IMR-90 (cell line): ENCODE results near the gene ANO2. TPM values are rescaled to one million over a fixed set of nuclear protein-coding genes. Genes with fewer than 3 reads are reported as not detected.

Experiments
- ATAC-seq: fragments of 200-7000 bp; cut with Tn5 transposase; 2 replicates; pipeline ENCODE4 v1.9.1; 2020; ENCODE audit warnings: low read depth, mild to moderate bottlenecking, moderate library complexity
- BruUV-seq: library from RNA; stranded (reverse); fragments of 400-500 nt; replicated peaks from 2 replicates; lab custom pipeline; 2021; lab: Mats Ljungman, UMichigan
- CTCF ChIA-PET: fragments of 300-600 bp; formaldehyde crosslinking; extraction: SDS; loops from one replicate; lab custom pipeline; 2021; ENCODE audit warnings: antibody characterized with exemption; lab: Yijun Ruan, JAX
- POLR2A ChIA-PET: fragments of 300-600 bp; sonication (Branson Sonifier 250); formaldehyde crosslinking; loops from one replicate; lab custom pipeline; 2022; ENCODE audit warnings: antibody characterized with exemption; ENCODE audit not compliant: unreplicated experiment; lab: Charles Lee
- DNase-seq: peaks from one replicate; pipeline ENCODE4 v3.0.0; 2013
- H2AFZ ChIP-seq: replicated peaks from 2 replicates; pipeline ENCODE3; 2013; ENCODE audit warnings: low read length, mild to moderate bottlenecking; ENCODE audit not compliant: poor library complexity
- H2AK5ac ChIP-seq: 2 replicates; pipeline ENCODE4 v1.6.1; 2013; ENCODE audit warnings: low read depth, low read length, inconsistent platforms
- H2AK9ac ChIP-seq: replicated peaks from 2 replicates; pipeline ENCODE3; 2013; ENCODE audit warnings: mild to moderate bottlenecking, low read depth, low read length, moderate library complexity; ENCODE audit not compliant: poor library complexity
- H2BK120ac ChIP-seq: 2 replicates; pipeline ENCODE4 v1.6.1; 2013; ENCODE audit warnings: low read depth, low read length, inconsistent platforms
- H2BK15ac ChIP-seq: 3 replicates; pipeline ENCODE4 v1.6.1; 2013; ENCODE audit warnings: low read depth, low read length, inconsistent platforms
- H2BK20ac ChIP-seq: 2 replicates; pipeline ENCODE4 v1.6.1; 2013; ENCODE audit warnings: low read depth, mild to moderate bottlenecking, inconsistent platforms, low read length, moderate library complexity
- H2BK5ac ChIP-seq: 2 replicates; pipeline ENCODE4 v1.6.1; 2013; ENCODE audit warnings: mild to moderate bottlenecking, low read depth, low read length, inconsistent platforms; ENCODE audit not compliant: poor library complexity, severe bottlenecking
- H3K14ac ChIP-seq: replicated peaks from 2 replicates; pipeline ENCODE4 v1.6.1; 2013; ENCODE audit warnings: low read depth, low read length, inconsistent platforms
- H3K18ac ChIP-seq: 2 replicates; pipeline ENCODE4 v1.6.1; 2013; ENCODE audit warnings: low read depth, low read length, control low read depth
- H3K23ac ChIP-seq: 2 replicates; pipeline ENCODE4 v1.6.1; 2013; ENCODE audit warnings: low read depth, low read length, inconsistent platforms
- H3K27ac ChIP-seq: 2 replicates; pipeline ENCODE4 v1.5.1; 2013; ENCODE audit warnings: mild to moderate bottlenecking, control low read depth, low read length; ENCODE audit not compliant: insufficient read depth
- H3K27me3 ChIP-seq: 2 replicates; pipeline ENCODE4 v1.6.1; 2013; ENCODE audit warnings: low read length; ENCODE audit not compliant: control insufficient read depth, insufficient read depth
- H3K36me3 ChIP-seq: 2 replicates; pipeline ENCODE4 v1.6.1; 2013; ENCODE audit warnings: low read length, mixed read lengths; ENCODE audit not compliant: control insufficient read depth, insufficient read depth
- H3K4ac ChIP-seq: 2 replicates; pipeline ENCODE4 v1.6.1; 2013; ENCODE audit warnings: low read depth, low read length, inconsistent platforms
- H3K4me1 ChIP-seq: 2 replicates; pipeline ENCODE4 v1.6.1; 2013; ENCODE audit warnings: low read length, mixed read lengths; ENCODE audit not compliant: control insufficient read depth, insufficient read depth
- H3K4me2 ChIP-seq: 2 replicates; pipeline ENCODE4 v1.6.1; 2013; ENCODE audit warnings: low read depth, mild to moderate bottlenecking, control low read depth, low read length, moderate library complexity
- H3K4me3 ChIP-seq: 2 replicates; pipeline ENCODE4 v1.5.1; 2013; ENCODE audit warnings: low read depth, mild to moderate bottlenecking, control low read depth, low read length, moderate library complexity; ENCODE audit not compliant: insufficient read depth
- H3K56ac ChIP-seq: 2 replicates; pipeline ENCODE4 v1.6.1; 2013; ENCODE audit warnings: low read length, inconsistent platforms; ENCODE audit not compliant: insufficient read depth; ENCODE audit errors: extremely low read depth
- H3K79me1 ChIP-seq, 2 experiments: 2 replicates each; pipeline ENCODE4 v1.6.1; 2013; ENCODE audit warnings: low read length in 2 of 2, inconsistent platforms in 1 of 2, low read depth in 1 of 2
- H3K9ac ChIP-seq: 2 replicates; pipeline ENCODE4 v1.6.1; 2013; ENCODE audit warnings: low read depth, low read length, control low read depth
- H3K9me1 ChIP-seq: 2 replicates; pipeline ENCODE4 v1.6.1; 2013; ENCODE audit warnings: low read length, inconsistent platforms; ENCODE audit not compliant: insufficient read depth
- H3K9me3 ChIP-seq: 2 replicates; pipeline ENCODE4 v1.6.1; 2013; ENCODE audit warnings: low read length; ENCODE audit not compliant: control insufficient read depth, insufficient read depth
- H4K20me1 ChIP-seq: 2 replicates; pipeline ENCODE4 v1.6.1; 2013; ENCODE audit warnings: low read length, inconsistent platforms; ENCODE audit not compliant: insufficient read depth
- H4K5ac ChIP-seq: 2 replicates; pipeline ENCODE4 v1.6.1; 2013; ENCODE audit warnings: mild to moderate bottlenecking, low read depth, low read length, control low read depth
- H4K8ac ChIP-seq, 2 experiments: 2 replicates each; pipeline ENCODE4 v1.6.1; 2013; ENCODE audit warnings: low read depth in 2 of 2, low read length in 2 of 2, control low read depth in 1 of 2, inconsistent platforms in 1 of 2
- H4K91ac ChIP-seq: 2 replicates; pipeline ENCODE4 v1.6.1; 2013; ENCODE audit warnings: low read depth, low read length, inconsistent platforms; ENCODE audit not compliant: insufficient read depth
- CEBPB ChIP-seq: IDR thresholded peaks from 2 replicates; pipeline ENCODE4 v1.6.1; 2012; ENCODE audit warnings: low read depth, low read length, improper control_type of control experiment
- CHD1 ChIP-seq: IDR thresholded peaks from 2 replicates; pipeline ENCODE4 v1.6.1; 2012; ENCODE audit warnings: low read depth, low read length, improper control_type of control experiment
- FOS ChIP-seq: fragments of 150-350 bp; IDR thresholded peaks from 2 replicates; pipeline ENCODE4 v1.6.1; 2016; ENCODE audit warnings: low read depth, low read length
- MAFK ChIP-seq: IDR thresholded peaks from 2 replicates; pipeline ENCODE4 v1.6.1; 2012; ENCODE audit warnings: low read depth, low read length, improper control_type of control experiment
- MAZ ChIP-seq: IDR thresholded peaks from 2 replicates; pipeline ENCODE4 v1.6.1; 2012; ENCODE audit warnings: low read depth, mild to moderate bottlenecking, low read length, improper control_type of control experiment, moderate library complexity, borderline replicate concordance
- NFE2L2 ChIP-seq: fragments of 150-350 bp; IDR thresholded peaks from 2 replicates; pipeline ENCODE4 v1.6.1; 2016; ENCODE audit warnings: low read depth, mild to moderate bottlenecking, low read length
- POLR2A ChIP-seq: IDR thresholded peaks from 2 replicates; pipeline ENCODE4 v1.6.1; 2012; ENCODE audit warnings: mild to moderate bottlenecking, low read depth, low read length
- RAD21 ChIP-seq: IDR thresholded peaks from 2 replicates; pipeline ENCODE4 v1.6.1; 2012; ENCODE audit warnings: low read length, improper control_type of control experiment
- RCOR1 ChIP-seq: IDR thresholded peaks from 2 replicates; pipeline ENCODE4 v1.6.1; 2012; ENCODE audit warnings: mild to moderate bottlenecking, low read length, improper control_type of control experiment; ENCODE audit not compliant: insufficient replicate concordance
- WGBS, 2 experiments: methylation state at CpG; one replicate each; pipeline versions ENCODE4 v1.1.5 to v1.1.7; 2013; ENCODE audit warnings: missing lambda C conversion rate in 2 of 2; ENCODE audit not compliant: insufficient read length in 1 of 2; ENCODE audit errors: extremely low coverage in 2 of 2; 5-methylcytosine and 5-hydroxymethylcytosine counted together
- dilution Hi-C: fragments of 300-500 bp; cut with HindIII; formaldehyde crosslinking; loops from one replicate; pipeline ENCODE4 v1.14.3; 2018; ENCODE audit warnings: low sequenced_read_pairs; ENCODE audit not compliant: unreplicated experiment
- in situ Hi-C: fragments of 300-500 bp; cut with MboI; formaldehyde crosslinking; loops from 3 replicates; pipeline ENCODE4 v1.14.3; 2019; ENCODE audit warnings: low sequenced_read_pairs, inconsistent platforms, mixed read lengths
- intact Hi-C: fragments of 100-400 bp; cut with micrococcal nuclease; formaldehyde crosslinking; loops from 2 replicates; pipeline ENCODE4 v1.10.0; 2022
- polyA plus RNA-seq, 3 experiments: library from polyadenylated mRNA; depleted of rRNA; stranded (reverse); fragments of >200 nt; gene quantifications; 2 replicates each; pipeline ENCODE4 v1.2.3, GENCODE V29; 2012; ENCODE audit warnings: low replicate concordance in 1 of 3
- total RNA-seq: library from RNA; depleted of rRNA; stranded (reverse); fragments of >200 nt; gene quantifications from 2 replicates; pipeline ENCODE4 v1.2.3, GENCODE V29; 2012

Gene ANO2
- total and polyA plus RNA-seq, 2 of the 4 experiments (the other 2 are of a cell fraction), result 0.22 TPM; not detected in 1

GRCh38 chr12:5554711-5555110 lies 390.3 kb downstream of the ANO2 start:
- ATAC-seq (peak; percentile 64), DNase-seq (peak; percentile 58)
- ChIA-PET POLR2A (no interaction called here), CTCF (interaction anchor here (0.7 to 0.9 kb wide), 2 partner anchors 11 to 25 kb away, joined by 3 read pairs; no protein-coding TSS in a partner anchor)
- peaks cover 11% of the 10 kb centered on the region for H3K27me3 ChIP-seq
- H3K27ac ChIP-seq, result no peak overlapping the region
- dilution Hi-C loops, result no loop called here
- no TSS peak for BruUV-seq
- no peak overlapping the region for H2BK20ac ChIP-seq
- no peak overlapping the region for H3K56ac ChIP-seq
- H3K9me1 ChIP-seq, result no peaks in the 10 kb centered on the region
- H3K4me2 ChIP-seq, result no peak overlapping the region
- no peaks in the 10 kb centered on the region for H3K79me1 ChIP-seq
- WGBS, 2 experiments, result 40% methylated on average over 1 of the region's 4 CpGs; no CpG with 5 or more reads in 1 of the 2 experiments
- H3K4me1 ChIP-seq, result no peaks in the 10 kb centered on the region; the same call in 1 of the 2 replicates
- H3K14ac ChIP-seq, result no peak overlapping the region; the same call in 1 of the 2 replicates
- no peak overlapping the region for H4K91ac ChIP-seq
- no peak for TF ChIP-seq CEBPB
- no peak for TF ChIP-seq MAZ
- no peak for TF ChIP-seq RCOR1
- TF ChIP-seq CHD1, result no peak
- TF ChIP-seq NFE2L2, result no peak
- no peak for TF ChIP-seq RAD21
- TF ChIP-seq FOS, result no peak
- no peak for TF ChIP-seq MAFK
- TF ChIP-seq POLR2A, result no peak
- no peak overlapping the region; the same call in 2 of the 3 replicates for H2BK15ac ChIP-seq
- peak overlapping the region in 1 of 2 experiments; percentile 21; a peak in 1 of 4 replicates for H4K8ac ChIP-seq
- no peaks in the 10 kb centered on the region; the same call in 1 of the 2 replicates for H3K9me3 ChIP-seq
- intact Hi-C loops, result no loop called here
- in situ Hi-C loops, result no loop called here
- no peak overlapping the region for H2BK5ac ChIP-seq
- H2AK9ac ChIP-seq, result peak overlapping the region; percentile 15
- H3K4ac ChIP-seq, result peak overlapping the region; percentile 3; the same call in 1 of the 2 replicates
- no peak overlapping the region for H2AK5ac ChIP-seq
- no peak overlapping the region for H4K5ac ChIP-seq
- no peak overlapping the region for H3K9ac ChIP-seq
- H3K4me3 ChIP-seq, result no peak overlapping the region
- H2BK120ac ChIP-seq, result no peak overlapping the region
- H3K36me3 ChIP-seq, result no peaks in the 10 kb centered on the region
- peak overlapping the region; percentile 77 for H2AFZ ChIP-seq
- no peak overlapping the region for H3K23ac ChIP-seq
- no peak overlapping the region for H3K18ac ChIP-seq
- no peaks in the 10 kb centered on the region for H4K20me1 ChIP-seq
